Dermis blood vessel endothelial cell (primary cell): Measurements from ENCODE around the gene SPEG. TPM values are rescaled to one million over a fixed set of nuclear protein-coding genes. Genes with fewer than 3 reads are reported as not detected.
A peak's percentile ranks its signal among the peaks of the same experiment; 100 is the strongest.
"Not testable (repeated sequence)": the region's sequence is repeated elsewhere in the genome, so short reads cannot be mapped to it uniquely, and the experiment has no call there.

ENCODE experiments used
- DNase-seq: peaks from one replicate; pipeline ENCODE4 v3.0.0; 2010
- total RNA-seq: library from RNA; depleted of rRNA; stranded (reverse); fragments of >200 nt; gene quantifications from 2 replicates; pipeline ENCODE4 v1.2.3, GENCODE V29; 2014

Gene SPEG
- 0.09 and 1.7 TPM in 2 replicates for total RNA-seq

DNA sequence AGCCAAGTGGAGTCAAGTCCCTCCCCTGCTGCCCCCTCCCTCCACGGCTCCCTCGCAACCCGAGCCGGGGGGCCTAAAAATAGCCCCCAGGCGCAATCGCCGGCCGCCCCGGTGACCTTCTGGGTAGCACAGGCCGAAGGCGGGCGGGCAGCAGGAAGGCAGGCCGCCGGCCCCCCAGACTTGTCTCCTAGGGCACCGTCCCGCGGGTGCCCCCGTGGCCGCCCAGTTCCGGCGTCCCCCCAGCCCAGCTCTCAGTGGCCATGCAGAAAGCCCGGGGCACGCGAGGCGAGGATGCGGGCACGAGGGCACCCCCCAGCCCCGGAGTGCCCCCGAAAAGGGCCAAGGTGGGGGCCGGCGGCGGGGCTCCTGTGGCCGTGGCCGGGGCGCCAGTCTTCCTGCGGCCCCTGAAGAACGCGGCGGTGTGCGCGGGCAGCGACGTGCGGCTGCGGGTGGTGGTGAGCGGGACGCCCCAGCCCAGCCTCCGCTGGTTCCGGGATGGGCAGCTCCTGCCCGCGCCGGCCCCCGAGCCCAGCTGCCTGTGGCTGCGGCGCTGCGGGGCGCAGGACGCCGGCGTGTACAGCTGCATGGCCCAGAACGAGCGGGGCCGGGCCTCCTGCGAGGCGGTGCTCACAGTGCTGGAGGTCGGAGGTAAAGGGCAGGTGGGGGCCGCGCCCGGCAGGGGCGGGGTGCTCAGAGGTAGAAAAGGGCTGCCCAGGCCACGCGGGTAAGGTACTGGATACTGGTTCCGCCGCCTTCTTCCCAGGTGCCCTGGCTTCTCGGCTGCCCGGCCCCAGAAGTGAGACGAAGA is at the start of gene SPEG:
SPEG (plus strand) TSS at position 126 of the 808 bp plus-strand sequence; CDS start at position 261, 135 bp downstream.
- no peak for DNase-seq

DNA sequence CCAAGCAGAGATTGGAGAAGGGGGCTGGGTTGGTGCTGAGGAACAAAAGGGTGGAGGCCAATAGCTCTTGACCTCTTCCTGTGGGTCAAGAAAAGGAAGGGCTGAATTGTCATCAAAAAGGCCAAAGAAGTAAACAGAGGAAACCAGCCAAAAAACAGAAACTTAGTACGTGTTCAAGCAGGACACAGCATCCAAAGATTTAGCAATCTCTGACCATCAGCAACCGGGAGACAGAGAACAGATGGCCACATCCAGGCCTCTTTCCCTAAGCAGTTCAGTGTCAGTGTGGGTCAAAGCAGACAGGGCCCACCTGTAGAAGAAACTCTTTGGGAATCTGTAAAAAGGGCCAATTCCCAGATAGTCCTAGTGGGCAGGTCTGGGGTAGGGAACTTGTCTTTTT is 49.8 kb upstream of the SPEG start:
- no peak for DNase-seq

DNA sequence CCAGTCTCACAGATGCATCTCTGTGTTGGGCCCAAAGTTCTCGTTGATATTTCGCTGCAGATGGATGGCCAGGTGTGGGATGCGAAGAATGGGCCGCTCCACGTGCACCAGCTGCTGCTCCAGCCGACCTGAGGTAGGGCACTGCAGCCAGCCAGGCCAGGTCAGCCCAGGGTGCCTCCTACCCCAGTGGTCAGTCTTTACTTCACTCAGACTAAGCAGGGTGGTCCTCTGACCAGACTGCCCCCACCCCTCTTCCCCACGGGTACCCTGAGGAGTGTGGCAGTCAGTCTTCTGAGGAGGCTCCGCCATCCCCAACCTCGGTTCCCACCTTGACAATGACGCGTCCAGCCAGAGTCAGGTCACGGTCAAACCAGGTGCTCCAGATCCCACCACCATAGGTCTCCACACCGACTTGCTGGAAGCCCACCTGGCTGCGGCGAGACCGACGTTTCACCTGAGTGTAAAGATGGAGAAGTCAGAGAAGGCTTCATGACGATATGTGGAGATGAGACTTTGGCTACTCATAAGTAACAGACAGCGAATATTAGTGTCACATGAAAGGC is 48.6 kb upstream of the SPEG start:
- DNase-seq, result no peak

DNA sequence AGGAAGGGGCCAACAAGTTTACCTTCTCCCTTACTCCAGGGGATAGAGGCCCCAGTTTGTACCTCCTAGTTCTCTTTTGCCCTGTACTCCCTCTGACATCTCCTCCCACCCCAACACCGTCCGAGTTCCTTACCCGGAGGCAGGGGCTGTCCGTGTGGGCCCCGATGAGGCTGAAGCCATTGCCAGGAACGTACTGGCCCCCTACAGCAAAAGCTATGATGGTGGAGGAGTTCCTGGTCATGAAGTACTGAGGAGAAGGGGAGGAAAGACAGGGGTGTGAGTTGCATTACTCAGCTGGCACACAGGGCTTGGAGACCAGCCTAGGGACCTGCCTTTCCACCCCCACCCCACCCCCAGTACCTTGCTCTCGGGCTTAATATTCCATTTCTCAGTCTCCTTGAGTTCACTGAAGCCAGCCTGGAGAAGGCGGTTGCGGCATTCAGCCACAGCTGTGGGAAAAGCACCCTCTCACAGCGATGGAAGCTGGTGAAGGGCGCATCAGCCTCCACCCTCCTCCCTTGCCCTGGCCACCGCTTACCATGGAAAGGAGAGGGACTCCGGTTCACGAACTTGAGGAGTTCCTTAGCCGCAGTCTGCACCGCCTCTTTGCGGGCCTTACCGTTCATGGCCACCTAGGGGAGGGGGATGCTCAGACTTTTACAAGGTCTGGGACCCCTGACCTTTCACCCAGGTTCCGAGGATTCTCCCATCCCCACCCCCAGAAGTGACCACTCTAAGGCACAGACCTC is 47.9 kb upstream of the SPEG start:
- DNase-seq, result peak; percentile 15

DNA sequence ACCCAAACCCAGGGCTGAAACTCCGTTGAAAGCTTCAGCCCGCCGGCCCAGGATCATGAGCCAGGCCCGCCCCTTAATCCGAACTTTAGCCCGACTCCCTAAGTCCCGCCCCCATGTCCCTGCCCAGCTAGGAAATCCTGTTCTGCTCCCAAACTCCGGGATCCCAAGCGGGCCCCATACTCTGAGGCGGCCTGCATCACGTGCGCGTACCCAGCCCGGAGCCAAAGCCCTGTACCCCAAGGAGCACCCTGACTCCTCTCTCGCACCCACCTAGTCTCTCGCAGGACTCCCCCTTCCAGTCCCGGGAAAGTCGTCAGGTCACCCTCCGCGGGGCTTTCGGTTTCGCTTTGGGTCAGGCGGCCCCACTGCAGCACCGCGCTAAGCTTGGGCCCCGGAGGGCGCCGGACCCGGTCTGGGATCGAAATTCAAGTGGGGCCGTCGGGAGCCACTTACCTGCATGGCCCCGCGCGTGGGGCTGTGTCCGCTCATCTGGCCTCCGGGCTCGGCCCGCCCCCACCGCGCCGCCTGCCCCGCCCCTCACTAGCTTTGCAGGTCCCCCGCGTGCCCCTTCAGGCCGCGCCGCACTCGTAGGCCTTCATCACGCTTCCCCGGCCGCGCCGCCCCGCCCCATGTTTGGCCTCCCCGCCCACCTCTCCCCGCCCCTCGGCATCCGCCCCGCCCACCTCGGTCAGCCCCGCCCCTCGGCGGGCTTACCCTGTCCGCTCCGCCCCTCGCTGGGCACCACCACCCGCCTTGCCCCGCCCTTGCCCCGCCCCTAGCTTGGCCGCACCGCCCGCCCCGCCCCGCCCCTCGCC is 47.1 kb upstream of the SPEG start, which contains the start of gene DNPEP:
DNPEP (minus strand) TSS at position 607 of the 815 bp plus-strand sequence; CDS start at position 489, 118 bp downstream.
- DNase-seq, result peak; percentile 96

DNA sequence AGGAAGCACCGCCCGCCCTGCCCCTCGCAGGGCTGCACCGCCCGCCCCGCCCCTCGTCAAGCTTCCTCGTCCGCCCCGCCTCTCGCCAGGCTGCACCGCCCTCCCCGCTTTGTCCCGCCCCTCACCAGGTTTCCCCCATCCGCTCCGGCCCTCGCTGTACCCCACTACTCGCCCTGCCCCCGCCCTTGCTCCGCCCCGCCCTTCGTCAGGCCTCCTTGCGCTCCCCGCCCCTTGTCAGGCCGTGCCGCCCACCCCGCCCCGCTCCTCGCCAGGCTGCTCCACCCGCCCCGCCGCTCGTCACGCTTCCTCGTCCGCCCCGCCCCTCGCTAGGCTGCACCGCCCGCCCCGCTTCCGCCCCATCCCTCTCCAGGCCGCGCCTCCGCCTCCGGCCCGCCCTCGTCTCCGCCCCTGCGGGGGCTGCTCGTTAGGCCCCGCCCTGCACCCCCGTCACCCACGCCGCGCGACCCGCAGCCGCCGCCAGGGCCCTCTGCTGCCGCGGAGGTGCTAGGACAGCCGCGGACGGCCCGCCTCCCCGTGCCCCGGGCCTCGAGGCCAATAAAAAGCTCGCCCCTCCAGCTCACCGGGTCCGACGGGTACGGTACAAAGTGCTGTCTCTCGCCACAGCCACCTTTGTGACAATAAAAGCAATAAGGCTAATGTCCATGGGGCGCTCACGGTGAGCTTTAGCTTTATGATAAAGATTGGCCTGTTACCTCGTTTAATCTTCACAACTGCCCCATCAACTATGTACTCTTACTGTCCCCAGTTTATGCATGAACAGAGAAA is 46.3 kb upstream of the SPEG start:
- peak; percentile 98 for DNase-seq

DNA sequence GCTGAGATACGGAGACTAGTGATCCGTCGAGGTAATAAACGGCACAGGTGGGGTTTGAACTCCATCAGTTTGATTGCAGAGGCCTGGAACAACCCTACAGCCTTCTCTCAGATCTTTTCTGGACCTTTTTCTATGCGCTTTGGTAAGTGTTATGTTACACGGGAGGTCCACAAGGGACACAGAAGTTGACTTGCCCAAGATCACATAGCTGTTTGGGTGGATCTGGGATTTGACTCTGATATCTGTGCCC is 45.8 kb upstream of the SPEG start:
- DNase-seq, result no peak

DNA sequence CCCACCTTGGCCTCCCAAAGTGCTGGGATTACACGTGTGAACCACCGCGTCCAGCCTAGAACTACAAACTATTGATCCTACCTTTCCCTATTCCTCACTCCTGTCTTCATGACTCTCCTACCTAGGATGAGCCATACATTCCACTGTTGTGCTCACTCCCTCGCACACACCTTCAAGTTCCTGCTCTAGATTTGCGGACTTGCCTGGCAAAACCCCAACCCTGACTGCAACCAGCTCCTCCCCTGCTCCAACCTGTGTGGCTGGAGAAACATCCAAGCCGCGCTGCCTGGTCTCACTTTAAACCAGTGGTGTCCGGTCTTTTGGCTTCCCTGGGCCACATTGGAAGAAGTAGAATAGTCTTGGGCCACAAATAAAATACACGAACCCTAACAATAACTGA is 41.9 kb upstream of the SPEG start:
- no peak for DNase-seq

DNA sequence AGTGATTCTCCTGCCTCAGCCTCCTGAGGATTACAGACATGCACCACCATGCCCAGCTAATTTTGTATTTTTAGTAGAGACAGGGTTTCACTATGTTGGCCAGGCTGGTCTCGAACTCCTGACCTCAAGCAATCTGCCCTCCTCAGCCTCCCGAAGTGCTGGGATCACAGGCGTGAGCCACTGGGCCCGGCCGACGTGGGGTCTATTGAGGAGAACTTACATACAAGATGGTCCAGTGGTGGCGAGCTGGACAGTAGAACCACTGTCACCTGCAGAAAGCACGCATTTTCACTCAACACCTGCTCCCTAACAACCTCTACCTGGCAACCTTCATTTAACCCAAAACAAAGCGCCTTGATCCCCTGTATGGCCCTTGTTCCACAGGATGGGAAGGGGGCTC is 39.6 kb upstream of the SPEG start:
- not testable (repeated sequence) for DNase-seq

DNA sequence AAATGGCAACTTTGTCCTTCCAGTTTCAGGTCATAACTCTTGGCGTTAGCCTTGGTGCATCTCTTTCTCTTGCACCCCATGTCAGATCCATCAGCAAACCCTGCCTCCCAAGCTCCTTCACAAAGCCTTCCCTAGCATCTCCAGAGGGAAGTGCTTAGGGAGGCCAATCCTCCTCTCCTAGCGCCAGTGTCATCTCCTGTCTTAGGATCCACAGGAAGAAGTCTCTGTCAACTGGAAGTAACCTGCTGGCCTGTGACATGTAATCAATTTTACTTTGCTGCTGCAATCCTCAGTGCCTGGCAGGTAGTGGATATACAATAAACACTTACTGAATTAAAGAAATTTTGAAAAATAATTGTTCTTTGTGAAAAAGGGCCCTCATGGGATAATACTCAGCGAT is 39.0 kb upstream of the SPEG start:
- no peak for DNase-seq

DNA sequence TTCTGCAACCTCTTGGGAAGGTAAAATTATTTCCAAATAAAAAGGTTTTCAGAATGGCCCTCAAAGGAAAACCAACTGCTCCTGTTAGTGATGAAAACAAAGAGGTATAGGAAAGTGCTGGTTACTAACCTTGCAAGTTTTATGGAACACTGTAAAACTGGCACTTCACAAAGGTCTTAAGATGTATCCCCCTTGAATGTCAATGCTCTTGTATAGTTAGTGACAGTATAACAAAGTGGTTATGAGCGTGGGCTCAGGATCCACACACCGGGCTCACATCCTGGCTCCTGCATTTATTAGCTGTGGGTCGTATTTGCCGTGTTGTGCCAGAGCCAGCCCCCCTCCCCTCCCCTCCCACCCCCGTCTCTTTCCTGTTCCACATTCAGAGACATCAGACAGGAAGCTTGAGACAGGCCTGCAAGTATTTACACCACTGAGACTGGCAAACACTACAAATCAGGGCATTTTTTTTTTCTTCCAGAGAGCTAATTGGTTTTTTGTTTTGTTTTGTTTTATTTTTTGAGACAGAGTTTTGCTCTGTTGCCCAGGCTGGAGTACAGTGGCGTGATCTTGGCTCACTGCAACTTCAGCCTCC is 37.7 kb upstream of the SPEG start:
- no peak for DNase-seq

DNA sequence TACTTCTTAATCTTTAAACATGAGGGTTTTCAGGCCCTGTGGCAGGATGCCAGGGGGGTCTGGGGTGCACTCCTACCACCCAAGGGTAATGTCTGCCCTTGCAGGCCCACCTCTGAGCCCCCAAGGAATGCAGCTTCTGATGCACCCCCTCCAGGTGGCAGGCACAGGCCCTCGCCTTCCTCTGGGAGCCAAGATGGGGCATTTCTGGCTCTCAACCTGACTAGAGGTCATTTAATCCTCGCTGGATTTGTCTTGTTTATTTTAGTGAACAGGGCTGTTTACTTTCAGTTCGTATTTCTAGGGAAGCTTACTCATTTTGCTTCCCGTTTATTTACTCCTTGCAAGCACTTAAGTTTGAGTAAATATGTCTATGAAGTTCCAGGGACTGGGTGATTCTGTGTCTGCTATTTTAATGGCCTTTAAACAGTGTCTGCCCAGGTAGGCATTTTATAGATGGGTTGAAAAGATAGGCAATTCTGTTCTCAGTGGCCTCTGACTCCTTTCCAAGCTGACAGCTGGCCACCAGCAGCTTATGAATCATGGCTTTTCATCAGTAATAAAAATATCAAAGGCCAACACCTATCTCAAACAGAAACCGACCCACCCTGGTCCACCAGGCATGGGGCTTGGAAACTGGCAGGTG is 35.8 kb upstream of the SPEG start:
- DNase-seq, result no peak

DNA sequence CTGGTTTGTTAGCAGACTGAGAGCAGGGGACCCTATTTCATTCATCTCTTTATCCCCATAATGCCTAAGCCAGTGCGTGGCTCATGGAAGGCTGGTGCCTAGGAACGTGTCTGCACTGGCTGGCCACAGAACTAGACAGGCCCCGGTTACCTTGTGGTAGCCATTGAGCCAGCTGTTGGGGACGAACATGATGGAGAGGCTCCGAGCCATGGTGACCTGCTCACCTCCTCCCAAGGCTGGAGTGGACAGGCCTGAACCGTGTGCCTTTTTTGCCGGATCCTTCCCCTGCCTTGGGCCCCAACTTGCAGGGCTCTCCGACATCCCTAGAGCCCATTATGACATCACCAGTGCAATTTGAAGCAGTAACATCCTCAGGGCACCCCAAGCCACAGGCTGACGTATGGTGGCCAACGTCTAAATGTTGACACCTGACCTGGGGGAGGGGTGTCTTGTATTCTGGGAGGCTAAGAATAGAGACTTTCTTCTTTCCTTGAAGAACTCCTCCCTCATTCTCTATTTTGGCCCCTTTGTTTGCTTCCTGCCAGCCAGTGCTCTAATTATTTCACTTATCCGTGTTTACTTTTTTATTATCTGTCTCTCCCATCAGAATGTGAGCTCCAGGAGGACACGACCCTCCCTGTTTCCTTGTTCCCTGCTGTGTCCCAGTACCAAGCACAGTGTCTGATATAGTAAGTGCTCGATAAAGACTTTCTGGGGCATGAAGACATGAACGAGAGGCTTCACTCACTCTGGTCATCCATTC is 34.7 kb upstream of the SPEG start:
- no peak for DNase-seq

DNA sequence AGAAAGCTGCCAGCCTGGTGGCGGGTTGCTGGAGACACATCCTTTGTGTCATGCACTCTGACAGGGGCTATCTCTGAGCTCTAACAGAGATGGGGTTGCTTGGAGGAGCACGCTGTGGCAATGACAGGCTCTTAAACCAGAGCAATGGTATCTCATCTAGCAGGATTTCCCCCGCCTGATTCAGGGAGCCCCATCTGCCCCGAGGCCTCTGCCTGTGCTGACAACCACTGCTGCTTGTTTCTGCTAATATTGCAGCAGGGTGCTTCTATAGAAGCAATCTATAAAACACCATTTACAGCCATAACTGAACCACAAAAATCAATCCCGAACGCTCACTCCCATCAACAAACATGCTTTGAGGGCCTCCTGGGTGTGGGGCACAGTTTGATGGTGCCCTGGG is 34.1 kb upstream of the SPEG start:
- no peak for DNase-seq

DNA sequence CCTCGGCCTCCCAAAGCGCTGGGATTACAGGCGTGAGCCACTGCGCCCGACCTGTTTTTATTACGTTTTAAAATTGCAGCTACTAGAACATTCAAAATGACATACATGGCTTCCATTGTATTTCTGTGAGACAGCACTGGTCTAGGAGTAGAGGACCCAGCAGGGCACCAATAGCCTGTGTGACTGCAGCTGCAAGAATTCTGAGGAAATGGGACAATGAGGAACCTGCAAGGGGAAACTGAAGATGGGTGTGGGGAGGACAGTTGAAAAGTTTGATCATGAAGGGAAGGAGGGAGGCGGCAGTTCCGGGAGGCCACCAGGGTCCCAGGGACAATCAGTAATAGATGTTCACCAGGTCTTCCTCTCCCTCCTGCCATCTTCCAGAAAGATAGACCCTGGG is 33.0 kb upstream of the SPEG start:
- no peak for DNase-seq

DNA sequence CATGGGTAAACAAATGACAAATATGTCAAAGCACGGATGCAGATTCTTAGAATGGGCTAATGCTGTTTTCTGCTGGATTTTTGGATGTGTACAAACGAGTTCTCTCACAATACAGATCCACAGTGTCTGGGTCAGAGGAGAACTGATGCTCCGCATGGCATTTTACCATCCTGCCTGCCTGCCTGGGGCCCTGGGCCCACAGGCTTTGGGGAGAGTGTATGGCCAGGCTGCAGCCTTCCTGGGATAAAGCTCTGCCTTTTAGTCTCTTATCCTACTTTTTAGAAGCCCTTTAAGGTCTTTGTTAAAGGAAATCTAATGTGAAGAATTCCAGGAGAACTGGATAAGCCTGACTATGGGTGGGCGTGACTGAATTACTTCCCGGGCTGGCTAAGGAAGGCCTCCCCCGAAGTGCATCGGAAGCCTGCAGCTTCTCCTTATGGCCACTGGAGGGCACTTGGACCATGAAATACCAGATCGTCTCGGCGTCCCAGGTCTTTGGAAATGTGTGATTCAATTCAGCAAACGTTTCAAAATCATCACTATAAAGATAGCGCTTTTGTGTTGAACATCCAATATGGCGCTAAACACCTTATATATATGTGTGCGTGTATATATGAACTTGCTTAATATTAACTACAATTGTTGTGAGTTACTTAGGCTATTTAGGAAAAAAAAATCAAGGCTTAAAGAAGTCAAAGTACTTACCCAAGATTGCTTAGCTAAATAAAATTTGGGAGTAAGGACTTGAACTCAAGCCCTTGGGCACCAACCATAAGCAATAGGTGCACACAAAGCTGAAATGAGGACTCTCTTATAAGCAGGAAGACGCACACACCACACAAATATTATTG is 31.8 kb upstream of the SPEG start:
- DNase-seq, result peak; percentile 87

DNA sequence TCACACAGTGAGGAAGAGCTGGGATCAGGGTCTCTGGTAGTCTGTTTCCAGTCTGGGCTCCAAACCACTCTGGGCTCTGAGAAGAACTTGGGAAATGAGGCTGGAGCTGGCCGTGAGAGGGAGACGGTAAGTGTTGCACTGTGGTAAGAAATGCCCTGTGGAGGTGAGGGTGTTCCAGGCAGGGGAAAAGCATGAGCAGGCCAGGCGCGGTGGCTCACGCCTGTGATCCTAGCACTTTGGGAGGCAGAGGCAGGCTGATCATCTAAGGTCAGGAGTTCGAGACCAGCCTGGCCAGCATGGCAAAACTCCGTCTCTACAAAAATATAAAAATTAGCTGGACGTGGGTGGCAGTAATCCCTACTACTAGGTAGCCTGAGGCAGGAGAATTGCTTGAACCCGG is 30.8 kb upstream of the SPEG start:
- no peak for DNase-seq

DNA sequence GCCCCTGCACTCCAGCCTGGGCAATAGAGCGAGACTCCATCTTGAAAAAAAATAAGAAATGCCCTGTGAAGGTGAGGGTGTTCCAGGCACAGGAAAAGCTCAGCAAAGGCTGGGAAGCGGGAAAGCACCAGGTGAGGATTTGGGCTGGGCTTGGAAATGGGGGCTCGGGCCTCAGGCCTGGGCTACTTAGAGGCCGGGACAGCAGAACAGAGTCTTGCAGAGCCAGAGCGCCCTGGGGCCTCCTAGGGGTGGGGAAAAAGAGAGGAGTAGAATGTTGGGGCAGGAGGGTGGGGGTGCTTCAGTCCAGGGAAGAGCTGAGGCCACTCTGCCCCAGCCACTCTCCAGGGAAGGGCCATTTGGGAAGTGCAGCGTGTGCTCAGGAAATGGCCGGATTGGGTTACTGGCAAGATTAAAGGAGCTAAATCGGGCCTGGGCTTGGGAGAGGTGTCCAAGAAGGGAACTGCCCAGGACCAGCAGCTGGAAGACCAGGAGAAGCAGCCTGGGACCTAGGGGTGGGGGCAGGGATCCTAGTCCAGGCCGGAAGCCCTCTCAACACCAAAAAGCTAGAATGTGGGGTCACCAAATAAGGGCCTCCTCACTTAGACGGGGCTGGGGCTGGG is 30.2 kb upstream of the SPEG start:
- DNase-seq, result no peak

DNA sequence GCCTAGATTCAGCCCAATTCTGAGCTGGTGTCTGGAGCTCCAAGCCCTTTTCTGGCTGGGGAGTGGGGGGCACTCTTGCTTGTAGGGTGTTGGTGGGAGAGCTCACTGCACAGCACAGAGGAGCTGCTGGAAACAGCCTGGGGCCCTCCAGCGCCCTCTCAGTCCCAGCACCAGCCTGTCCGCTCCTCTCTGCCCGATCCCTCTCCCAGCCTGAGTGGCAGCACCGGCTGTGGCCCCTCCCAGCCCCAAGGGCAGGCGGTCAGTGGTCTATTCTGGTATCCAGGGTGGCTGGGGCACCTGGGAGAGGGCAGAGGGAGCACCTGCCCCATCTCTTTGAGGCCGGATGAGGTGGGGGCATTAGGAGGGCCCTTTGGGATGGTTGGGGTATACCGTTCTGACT is 29.7 kb upstream of the SPEG start:
- no peak for DNase-seq
